Raji (cell line): ENCODE data around the gene IDI1.

Source experiments
- POLR2A ChIP-seq: IDR thresholded peaks from 2 replicates; pipeline ENCODE4 v1.6.1; 2011; ENCODE audit warnings: low read depth, low read length, control low read depth; ENCODE audit not compliant: insufficient read depth

IDI1 gene

GRCh38 chr10:1024103-1024502 is 24.8 kb downstream of the IDI1 start:
- TF ChIP-seq POLR2A = no peak

- TF ChIP-seq POLR2A = no peak
These were observed 26.5 kb downstream of the IDI1 start for GRCh38 chr10:1022413-1022812.

GRCh38 chr10:1020958-1021357 is 28.0 kb downstream of the IDI1 start:
- no peak for TF ChIP-seq POLR2A

GRCh38 chr10:1020460-1020859 is 28.5 kb downstream of the IDI1 start:
- no peak for TF ChIP-seq POLR2A

- TF ChIP-seq POLR2A = no peak
These were observed 29.6 kb downstream of the IDI1 start for GRCh38 chr10:1019362-1019761.

GRCh38 chr10:1015688-1016087 is 33.2 kb downstream of the IDI1 start:
- no peak for TF ChIP-seq POLR2A

GRCh38 chr10:1011696-1012095 is 37.2 kb downstream of the IDI1 start:
- no peak for TF ChIP-seq POLR2A

GRCh38 chr10:1010703-1011102 is 38.2 kb downstream of the IDI1 start:
- TF ChIP-seq POLR2A = no peak

- TF ChIP-seq POLR2A = no peak
These were observed 39.8 kb downstream of the IDI1 start for GRCh38 chr10:1009071-1009494.

GRCh38 chr10:1007583-1007982 is 41.3 kb downstream of the IDI1 start:
- TF ChIP-seq POLR2A = no peak

GRCh38 chr10:1006573-1006972 is 42.3 kb downstream of the IDI1 start:
- no peak for TF ChIP-seq POLR2A

- no peak for TF ChIP-seq POLR2A
These were observed 44.8 kb downstream of the IDI1 start for GRCh38 chr10:1003884-1004670.

GRCh38 chr10:1002425-1003006 is 46.4 kb downstream of the IDI1 start:
- TF ChIP-seq POLR2A = no peak

GRCh38 chr10:997266-998022 is 51.5 kb downstream of the IDI1 start:
- no peak for TF ChIP-seq POLR2A

GRCh38 chr10:996031-996430 is 52.9 kb downstream of the IDI1 start:
- no peak for TF ChIP-seq POLR2A

GRCh38 chr10:995559-995926 is 53.4 kb downstream of the IDI1 start:
- no peak for TF ChIP-seq POLR2A

GRCh38 chr10:994836-995558 is 53.9 kb downstream of the IDI1 start:
- no peak for TF ChIP-seq POLR2A
